Small intestine (tissue), 7 donors: ENCODE results near the gene IRX5. TPM values are rescaled to one million over a fixed set of nuclear protein-coding genes. Genes with fewer than 3 reads are reported as not detected.
A peak's percentile ranks its signal among the peaks of the same experiment; 100 is the strongest.

ENCODE experiments used
- DNase-seq, 2 donors: peaks; one replicate each; pipeline versions ENCODE4 v3.0.0 to v3.0.0-alpha.2; 2013
- FAIRE-seq: peaks from 2 replicates; lab custom pipeline; 2012; peaks lifted over from hg19 to GRCh38; lab: Jason Lieb, UNC
- H3K27ac ChIP-seq, 3 donors: one replicate each; pipeline ENCODE4 v1.5.1; 2013; ENCODE audit warnings: low read length in 2 of 3, mild to moderate bottlenecking in 2 of 3, control low read depth in 1 of 3, inconsistent platforms in 1 of 3, low read depth in 1 of 3, moderate library complexity in 1 of 3
- H3K27me3 ChIP-seq, 3 donors: one replicate each; pipeline ENCODE4 v1.6.1; 2013; ENCODE audit warnings: low read length in 3 of 3, inconsistent platforms in 1 of 3; ENCODE audit not compliant: control insufficient read depth in 3 of 3, insufficient read depth in 3 of 3
- H3K36me3 ChIP-seq, 3 donors: one replicate each; pipeline ENCODE4 v1.6.1; 2013; ENCODE audit warnings: low read length in 3 of 3, inconsistent platforms in 1 of 3, low read depth in 1 of 3, mild to moderate bottlenecking in 1 of 3, moderate library complexity in 1 of 3; ENCODE audit not compliant: control insufficient read depth in 3 of 3, insufficient read depth in 2 of 3
- H3K4me1 ChIP-seq, 3 donors: one replicate each; pipeline ENCODE4 v1.6.1; 2013; ENCODE audit warnings: low read length in 2 of 3, inconsistent platforms in 1 of 3, low read depth in 1 of 3, mild to moderate bottlenecking in 1 of 3, moderate library complexity in 1 of 3; ENCODE audit not compliant: control insufficient read depth in 3 of 3, insufficient read depth in 2 of 3
- H3K4me3 ChIP-seq, 3 donors: one replicate each; pipeline ENCODE4 v1.5.1; 2013; ENCODE audit warnings: low read length in 3 of 3, control low read depth in 1 of 3, inconsistent platforms in 1 of 3, low read depth in 1 of 3, mild to moderate bottlenecking in 1 of 3, moderate library complexity in 1 of 3
- H3K9me3 ChIP-seq, 2 donors: one replicate each; pipeline ENCODE4 v1.6.1; 2013; ENCODE audit warnings: low read depth in 1 of 2, low read length in 1 of 2; ENCODE audit not compliant: control insufficient read depth in 2 of 2, insufficient read depth in 1 of 2
- WGBS, 3 donors: extraction: QIAGEN DNeasy Blood & Tissue Kit; methylation state at CpG; one replicate each; pipeline ENCODE4 v1.1.7; 2013; 5-methylcytosine and 5-hydroxymethylcytosine counted together
- polyA plus RNA-seq, 4 donors: library from polyadenylated mRNA; stranded (reverse) in 3 of 4; unstranded in 1 of 4; fragments of 200-250 nt in 3 of 4; fragments of 120-200 nt in 1 of 4; gene quantifications; one replicate each; pipeline versions ENCODE4 v1.2.1 to v1.2.3, GENCODE V29; 2013
- donor health status: healthy with polysubstance abuse.
- donor health status: control.
- donor health status: control.
- donor health status: Bipolar disorder and iron deficiency.
- donor health status: healthy.

IRX5 gene
- polyA plus RNA-seq, 4 donors = 0.04 to 0.13 TPM; not detected in 2

- no peak overlapping the region for H3K4me3 ChIP-seq
- peak in 1 of 2 donors; percentile 61 for DNase-seq
- H3K27me3 ChIP-seq = peaks cover 34 to 91% (median 69%) of the 10 kb centered on the region in 3 donors
- FAIRE-seq = no peak
- H3K4me1 ChIP-seq = no peaks in the 10 kb centered on the region
- no peaks in the 10 kb centered on the region for H3K36me3 ChIP-seq
- no peaks in the 10 kb centered on the region for H3K9me3 ChIP-seq
- 3 to 5% (median 4%) methylated on average over 57 to 59 of the region's 59 CpGs for WGBS, 3 donors
- no peak overlapping the region for H3K27ac ChIP-seq
Measured at GRCh38 chr16:54938212-54939028, 7.8 kb downstream of the IRX5 start.

DNA sequence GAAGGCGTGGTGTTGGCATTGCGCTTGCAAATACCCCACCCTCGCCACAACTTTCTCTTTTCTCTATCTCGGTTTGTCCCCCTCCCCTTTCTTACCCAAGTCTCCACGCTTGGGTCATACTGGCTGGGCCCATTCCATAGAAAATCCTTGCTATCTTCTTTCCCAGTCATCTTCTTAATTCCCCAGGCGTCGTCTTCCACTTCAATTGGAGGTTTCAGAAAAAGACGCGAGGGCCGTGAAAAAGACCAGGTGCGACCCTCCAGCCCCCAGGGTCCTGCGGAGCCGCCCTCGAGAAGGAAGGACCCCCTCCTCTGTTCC, 8.3 kb downstream of the IRX5 start:
- FAIRE-seq (no peak), DNase-seq (no peak)
- no peaks in the 10 kb centered on the region for H3K4me1 ChIP-seq
- no peak overlapping the region for H3K27ac ChIP-seq
- no peaks in the 10 kb centered on the region for H3K36me3 ChIP-seq
- peaks cover 34 to 88% (median 66%) of the 10 kb centered on the region in 3 donors for H3K27me3 ChIP-seq
- WGBS, 3 donors = 6 to 9% (median 8%) methylated on average over 14 of the region's 14 CpGs
- no peak overlapping the region for H3K4me3 ChIP-seq
- no peaks in the 10 kb centered on the region for H3K9me3 ChIP-seq

- Histone ChIP-seq H3K36me3 (no peaks in the 10 kb centered on the region), H3K4me3 (no peak overlapping the region), H3K9me3 (no peaks in the 10 kb centered on the region), H3K4me1 (no peaks in the 10 kb centered on the region), H3K27ac (no peak overlapping the region), H3K27me3 (peaks cover 34 to 86% (median 63%) of the 10 kb centered on the region in 3 donors)
- WGBS, 3 donors = 15 to 18% (median 16%) methylated on average over 38 of the region's 38 CpGs
- DNase-seq (no peak), FAIRE-seq (no peak)
Measured at GRCh38 chr16:54939510-54940278, 9.0 kb downstream of the IRX5 start.

DNA sequence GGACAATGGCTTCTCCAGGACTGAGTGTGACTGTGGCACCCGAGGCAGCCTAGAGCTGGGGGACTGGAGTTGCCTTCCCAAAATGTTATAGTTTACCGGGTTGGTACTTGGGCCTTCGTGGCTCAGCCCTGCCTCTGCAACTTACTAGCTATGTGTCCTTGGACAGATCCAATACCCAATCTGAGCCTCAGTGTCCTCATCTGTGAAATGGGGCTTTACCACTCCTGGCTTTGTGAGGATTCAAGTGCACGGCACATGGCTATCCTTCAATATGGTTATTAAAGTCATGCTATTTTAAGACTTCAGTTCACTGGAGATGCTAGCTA, 9.6 kb downstream of the IRX5 start:
- Histone ChIP-seq H3K36me3 (no peaks in the 10 kb centered on the region), H3K4me3 (no peak overlapping the region), H3K9me3 (no peaks in the 10 kb centered on the region), H3K4me1 (no peaks in the 10 kb centered on the region), H3K27ac (no peak overlapping the region), H3K27me3 (peaks cover 31 to 86% (median 58%) of the 10 kb centered on the region in 3 donors)
- no peak for DNase-seq
- WGBS, 3 donors = 48 to 49% (median 49%) methylated on average over 4 of the region's 4 CpGs
- no peak for FAIRE-seq

DNA sequence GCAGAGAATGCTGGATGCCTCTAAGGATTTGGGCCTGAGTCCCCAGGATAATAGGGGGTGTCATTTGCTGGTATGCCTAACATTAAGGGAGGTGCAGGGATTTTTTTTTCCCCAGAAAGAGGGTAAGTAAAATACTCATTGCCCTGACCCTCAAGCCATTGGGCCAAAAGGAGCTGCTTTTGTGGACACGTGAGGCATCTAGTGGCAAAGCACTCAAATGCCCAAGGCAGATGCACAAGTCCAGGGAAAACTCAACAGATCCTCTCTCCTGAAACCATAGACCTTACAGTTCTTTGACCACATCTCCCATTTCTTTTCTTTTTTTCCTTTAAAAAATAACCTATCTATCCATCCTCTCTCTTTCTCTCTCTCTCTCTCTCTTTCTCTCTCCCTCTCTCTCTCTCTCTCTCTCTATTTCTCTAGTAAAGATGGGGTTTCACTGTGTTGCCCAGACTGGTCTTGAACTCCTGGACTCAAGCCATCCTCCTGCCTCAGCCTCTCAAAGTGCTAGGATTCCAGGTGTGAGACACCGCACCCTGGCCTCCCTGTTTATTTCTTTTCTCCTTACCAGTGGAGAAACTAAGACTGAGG, 11.8 kb downstream of the IRX5 start:
- no peak for FAIRE-seq
- Histone ChIP-seq H3K4me1 (no peaks in the 10 kb centered on the region), H3K36me3 (no peaks in the 10 kb centered on the region), H3K4me3 (no peak overlapping the region), H3K9me3 (no peaks in the 10 kb centered on the region), H3K27me3 (peaks cover 19 to 69% (median 40%) of the 10 kb centered on the region in 3 donors), H3K27ac (no peak overlapping the region)
- no peak for DNase-seq
- WGBS, 3 donors = 83 to 86% (median 86%) methylated on average over 2 of the region's 2 CpGs

DNA sequence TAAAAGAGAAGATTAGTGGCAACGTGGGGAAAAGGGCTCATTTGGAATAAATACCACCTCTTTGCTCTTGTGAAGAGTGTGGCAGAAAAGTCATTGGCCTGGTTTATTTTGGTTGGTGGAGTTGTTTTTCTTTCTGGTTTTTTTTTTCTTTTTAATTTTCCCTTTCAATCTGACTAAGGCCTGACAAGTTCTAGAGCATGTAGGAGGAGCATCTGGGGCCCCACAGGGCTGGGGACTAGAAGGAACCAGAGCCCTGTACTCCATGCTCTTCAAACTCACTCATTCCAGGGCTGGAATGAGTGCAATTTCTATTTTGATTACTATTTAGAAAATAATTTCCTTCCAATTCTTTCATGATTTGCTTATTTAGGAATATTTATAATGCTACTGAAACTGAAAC, 13.3 kb downstream of the IRX5 start:
- Histone ChIP-seq H3K36me3 (no peaks in the 10 kb centered on the region), H3K4me3 (no peak overlapping the region), H3K27me3 (peaks cover 11 to 64% (median 31%) of the 10 kb centered on the region in 3 donors), H3K4me1 (no peaks in the 10 kb centered on the region), H3K9me3 (no peaks in the 10 kb centered on the region), H3K27ac (no peak overlapping the region)
- no peak for DNase-seq
- WGBS, 3 donors = 43 to 70% (median 51%) methylated on average over 1 of the region's 1 CpG
- FAIRE-seq = no peak

DNA sequence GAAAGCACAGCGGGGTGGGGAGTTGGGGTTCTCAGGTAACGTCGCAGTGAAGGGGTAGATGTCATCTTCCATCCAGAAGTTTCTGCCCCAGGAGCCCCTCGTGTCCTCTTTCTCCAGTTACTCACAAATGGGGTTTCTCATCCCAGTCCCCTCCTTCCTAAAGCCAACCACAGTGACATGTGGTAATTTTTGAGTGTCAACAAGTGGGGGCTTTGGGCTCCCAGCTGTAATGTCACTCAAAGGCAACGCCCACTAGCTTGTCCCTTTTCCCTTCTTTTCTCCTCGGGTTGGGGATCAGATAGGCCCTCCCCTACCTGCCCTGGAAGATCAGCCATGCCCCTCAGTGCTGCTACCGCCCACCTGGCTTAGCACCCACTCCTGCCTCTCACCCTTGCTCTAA, 14.4 kb downstream of the IRX5 start:
- no peak for FAIRE-seq
- H3K27me3 ChIP-seq = peaks cover 4 to 57% (median 20%) of the 10 kb centered on the region in 3 donors

DNA sequence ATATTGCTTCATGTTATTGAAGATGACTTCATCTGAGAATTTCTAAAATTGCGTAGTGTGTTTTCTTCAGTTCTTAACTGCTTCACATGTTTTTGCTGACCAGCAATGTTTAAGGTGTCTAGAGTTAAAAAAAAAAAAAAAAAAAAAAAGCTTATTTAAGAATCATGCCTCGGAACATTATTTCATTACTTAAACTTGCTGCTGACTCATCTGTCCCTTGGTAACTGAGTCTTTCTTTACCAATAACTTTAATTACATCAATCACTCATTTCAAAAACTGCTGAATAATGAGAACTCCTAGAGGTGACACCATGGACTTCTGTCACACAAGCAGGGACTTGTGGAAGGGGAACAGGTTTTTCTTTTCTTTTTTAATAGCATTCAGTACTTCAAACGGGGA, 16.2 kb downstream of the IRX5 start:
- Histone ChIP-seq H3K9me3 (no peaks in the 10 kb centered on the region), H3K27ac (no peak overlapping the region), H3K4me1 (no peaks in the 10 kb centered on the region), H3K4me3 (no peak overlapping the region), H3K27me3 (peaks cover 0 to 46% (median 7%) of the 10 kb centered on the region in 3 donors), H3K36me3 (no peaks in the 10 kb centered on the region)
- no peak for FAIRE-seq
- DNase-seq = no peak
- 57 to 70% (median 58%) methylated on average over 3 of the region's 3 CpGs for WGBS, 3 donors

More for the DNA sequence above, 14.4 kb downstream of the IRX5 start:
- no peaks in the 10 kb centered on the region for H3K4me1 ChIP-seq
- H3K36me3 ChIP-seq = no peaks in the 10 kb centered on the region
- H3K9me3 ChIP-seq = no peaks in the 10 kb centered on the region
- 63 to 73% (median 65%) methylated on average over 7 of the region's 7 CpGs for WGBS, 3 donors
- DNase-seq = no peak
- H3K27ac ChIP-seq = no peak overlapping the region
- H3K4me3 ChIP-seq = no peak overlapping the region
